Measurements from ENCODE around the gene STX1B.

GRCh38 chr16:30992276-30992780, 18.1 kb downstream of the STX1B start:
- TF ChIP-seq EZH2 (IDR thresholded peaks at IDR 0.05; ENCODE audit: borderline replicate concordance, low read length) (no peak), CTCF (IDR thresholded peaks at IDR 0.05; ENCODE audit: low read length) (no peak)
